C4-2B (cell line): ENCODE data around the gene WWOX.

Experiments
- H3K27ac ChIP-seq: fragments of 450-650 bp; 2 replicates; pipeline ENCODE4 v1.5.1; 2017
- ZFX ChIP-seq: fragments of 450-650 bp; IDR thresholded peaks from 2 replicates; pipeline ENCODE4 v1.6.1; 2017
- TF ChIP-seq, protein P1 (sequence below): fragments of 450-650 bp; conservative IDR thresholded peaks from 2 replicates; pipeline ENCODE4 v1.5.1; 2017; ENCODE audit warnings: mild to moderate bottlenecking

The WWOX gene

GRCh38 chr16:78529881-78530280 is 430.4 kb downstream of the WWOX start:
- TF ChIP-seq, protein P1, sequence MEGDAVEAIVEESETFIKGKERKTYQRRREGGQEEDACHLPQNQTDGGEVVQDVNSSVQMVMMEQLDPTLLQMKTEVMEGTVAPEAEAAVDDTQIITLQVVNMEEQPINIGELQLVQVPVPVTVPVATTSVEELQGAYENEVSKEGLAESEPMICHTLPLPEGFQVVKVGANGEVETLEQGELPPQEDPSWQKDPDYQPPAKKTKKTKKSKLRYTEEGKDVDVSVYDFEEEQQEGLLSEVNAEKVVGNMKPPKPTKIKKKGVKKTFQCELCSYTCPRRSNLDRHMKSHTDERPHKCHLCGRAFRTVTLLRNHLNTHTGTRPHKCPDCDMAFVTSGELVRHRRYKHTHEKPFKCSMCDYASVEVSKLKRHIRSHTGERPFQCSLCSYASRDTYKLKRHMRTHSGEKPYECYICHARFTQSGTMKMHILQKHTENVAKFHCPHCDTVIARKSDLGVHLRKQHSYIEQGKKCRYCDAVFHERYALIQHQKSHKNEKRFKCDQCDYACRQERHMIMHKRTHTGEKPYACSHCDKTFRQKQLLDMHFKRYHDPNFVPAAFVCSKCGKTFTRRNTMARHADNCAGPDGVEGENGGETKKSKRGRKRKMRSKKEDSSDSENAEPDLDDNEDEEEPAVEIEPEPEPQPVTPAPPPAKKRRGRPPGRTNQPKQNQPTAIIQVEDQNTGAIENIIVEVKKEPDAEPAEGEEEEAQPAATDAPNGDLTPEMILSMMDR: no peak
- TF ChIP-seq ZFX: no peak
- H3K27ac ChIP-seq: no peak overlapping the region

DNA sequence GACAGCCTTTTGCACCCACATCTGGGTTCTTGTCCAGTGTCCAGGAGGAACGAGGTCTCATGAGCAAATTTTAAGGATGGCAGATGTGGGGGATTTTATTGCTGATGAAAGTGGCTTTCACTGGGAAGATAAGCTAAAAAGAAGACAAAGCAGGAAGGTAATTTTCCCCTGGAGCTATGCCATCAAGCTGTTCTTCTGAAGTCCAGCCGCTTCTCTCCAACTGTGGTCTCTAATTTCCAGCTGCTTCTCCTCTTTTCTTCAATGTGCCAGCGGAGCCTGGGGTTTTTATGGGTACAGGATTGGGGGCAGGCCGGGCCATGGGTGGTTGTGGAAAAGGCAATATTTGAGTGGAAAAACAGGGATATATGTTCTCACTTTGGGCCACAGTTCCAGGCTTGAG is 430.8 kb downstream of the WWOX start:
- no peak overlapping the region for H3K27ac ChIP-seq
- TF ChIP-seq, protein P1: no peak
- no peak for TF ChIP-seq ZFX

GRCh38 chr16:78535098-78535497 is 435.6 kb downstream of the WWOX start:
- no peak overlapping the region for H3K27ac ChIP-seq
- TF ChIP-seq, protein P1: no peak

DNA sequence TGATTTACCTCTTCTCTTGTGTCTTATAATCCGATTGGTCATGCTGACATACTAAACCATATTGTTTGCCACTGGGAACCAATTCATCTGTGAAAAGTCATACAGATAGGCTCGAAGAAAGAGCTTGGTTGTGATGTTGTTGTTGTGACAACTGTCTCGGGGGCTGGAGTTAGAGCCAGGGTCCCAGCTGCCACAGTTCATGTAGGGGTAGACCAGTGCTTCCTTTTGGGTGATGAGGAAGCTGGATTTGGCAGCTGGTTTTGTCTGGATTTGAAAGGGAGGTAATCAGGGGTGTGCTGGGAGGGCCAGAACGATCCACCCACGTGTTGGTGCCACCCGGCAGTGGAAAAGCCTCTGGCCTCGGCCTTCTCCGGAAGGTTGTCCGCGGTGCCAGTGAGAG is 438.1 kb downstream of the WWOX start:
- no peak for TF ChIP-seq ZFX
- TF ChIP-seq, protein P1: no peak
- H3K27ac ChIP-seq: no peak overlapping the region

DNA sequence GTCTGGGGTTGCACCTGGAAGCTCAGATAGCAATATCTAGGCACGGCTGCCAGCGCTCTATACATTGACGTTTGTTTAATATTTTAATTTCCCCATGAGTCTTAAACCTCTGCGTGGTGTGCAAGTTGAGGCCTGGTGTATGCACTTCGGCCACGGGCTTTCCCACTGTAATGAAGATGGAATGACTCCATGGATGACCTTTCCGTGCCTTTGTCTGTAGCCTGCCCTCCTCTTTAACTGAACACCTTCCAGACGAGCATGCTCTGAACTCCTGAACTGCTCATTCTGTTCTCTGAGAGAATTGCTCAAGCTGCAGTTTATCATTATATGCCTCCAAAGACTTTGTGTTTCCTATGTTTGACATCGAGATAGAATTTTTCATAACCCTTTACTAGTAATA is 438.8 kb downstream of the WWOX start:
- no peak for TF ChIP-seq ZFX
- TF ChIP-seq, protein P1: no peak
- H3K27ac ChIP-seq: no peak overlapping the region

DNA sequence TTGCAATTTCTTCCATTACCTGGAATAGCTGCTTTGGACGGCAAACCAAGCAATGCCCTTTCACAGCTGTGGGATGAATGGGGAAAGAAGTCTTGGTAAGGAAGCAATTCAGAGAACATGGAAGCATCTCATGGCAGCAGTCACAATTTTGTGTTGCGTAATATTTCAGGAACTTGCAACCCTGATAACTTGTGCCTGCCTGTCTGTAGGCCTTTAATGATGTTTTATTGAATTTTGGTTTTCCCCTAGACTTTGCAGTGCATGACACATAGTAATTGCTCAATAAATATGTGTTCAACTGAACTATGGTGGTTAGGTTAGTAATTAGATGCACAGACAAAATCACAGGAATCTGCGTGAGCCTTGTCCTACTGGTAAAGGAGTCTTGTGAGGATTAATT is 439.5 kb downstream of the WWOX start:
- no peak for TF ChIP-seq ZFX
- TF ChIP-seq, protein P1: no peak
- no peak overlapping the region for H3K27ac ChIP-seq

- no peak overlapping the region for H3K27ac ChIP-seq
- TF ChIP-seq ZFX: no peak
- TF ChIP-seq, protein P1: no peak
These were observed 443.0 kb downstream of the WWOX start for GRCh38 chr16:78542419-78542818.
